ENCODE measurements around the gene FBXO39. TPM values are rescaled to one million over a fixed set of nuclear protein-coding genes. Genes with fewer than 3 reads are reported as not detected.
"Not testable (repeated sequence)": the region's sequence is repeated elsewhere in the genome, so short reads cannot be mapped to it uniquely, and the experiment has no call there.

Gene FBXO39
- total RNA-seq, 1 experiment from 2014 or later = 0.87 TPM

- Histone ChIP-seq H3K9me3 (replicated peaks) (no peaks in the 10 kb centered on the region), H3K36me3 (no peaks in the 10 kb centered on the region), H3K27me3 (replicated peaks) (no peaks in the 10 kb centered on the region), H3K4me1 (replicated peaks) (peaks cover 5% of the 10 kb centered on the region; the same call in 1 of the 2 replicates), H3K27ac (no peak overlapping the region), H3K4me3 (no peak overlapping the region)
- no peak for DNase-seq (ENCODE audit: low read depth in 1 of 2, low spot score in 2 of 2)
These were observed 23.7 kb downstream of the FBXO39 start for GRCh38 chr17:6799738-6800137.

- DNase-seq (ENCODE audit: low read depth in 1 of 2, low spot score in 2 of 2) = no peak
- no peak overlapping the region for H3K4me3 ChIP-seq
- no peaks in the 10 kb centered on the region for H3K9me3 ChIP-seq (replicated peaks)
- H3K27ac ChIP-seq = no peak overlapping the region
- no peaks in the 10 kb centered on the region for H3K27me3 ChIP-seq (replicated peaks)
- H3K36me3 ChIP-seq = no peaks in the 10 kb centered on the region
- H3K4me1 ChIP-seq (replicated peaks) = peaks cover 5% of the 10 kb centered on the region; the same call in 1 of the 2 replicates
These were observed 24.5 kb downstream of the FBXO39 start for GRCh38 chr17:6800422-6801027.

GRCh38 chr17:6811510-6811909 lies 35.5 kb downstream of the FBXO39 start:
- Histone ChIP-seq H3K36me3 (no peaks in the 10 kb centered on the region), H3K9me3 (replicated peaks) (no peaks in the 10 kb centered on the region), H3K4me3 (no peak overlapping the region), H3K27ac (no peak overlapping the region), H3K27me3 (replicated peaks) (0 out of 2 replicates have a peak, but pooled peaks cover 6% of the 10 kb centered on the region), H3K4me1 (replicated peaks) (no peaks in the 10 kb centered on the region)
- no peak for DNase-seq (ENCODE audit: low read depth in 1 of 2, low spot score in 2 of 2)

- Histone ChIP-seq H3K4me1 (replicated peaks) (no peaks in the 10 kb centered on the region), H3K4me3 (no peak overlapping the region), H3K27me3 (replicated peaks) (0 out of 2 replicates have a peak, but pooled peaks cover 6% of the 10 kb centered on the region), H3K9me3 (replicated peaks) (no peaks in the 10 kb centered on the region), H3K27ac (no peak overlapping the region), H3K36me3 (no peaks in the 10 kb centered on the region)
- DNase-seq (ENCODE audit: low read depth in 1 of 2, low spot score in 2 of 2) = no peak
These were observed 36.3 kb downstream of the FBXO39 start for GRCh38 chr17:6812295-6812694.

DNA sequence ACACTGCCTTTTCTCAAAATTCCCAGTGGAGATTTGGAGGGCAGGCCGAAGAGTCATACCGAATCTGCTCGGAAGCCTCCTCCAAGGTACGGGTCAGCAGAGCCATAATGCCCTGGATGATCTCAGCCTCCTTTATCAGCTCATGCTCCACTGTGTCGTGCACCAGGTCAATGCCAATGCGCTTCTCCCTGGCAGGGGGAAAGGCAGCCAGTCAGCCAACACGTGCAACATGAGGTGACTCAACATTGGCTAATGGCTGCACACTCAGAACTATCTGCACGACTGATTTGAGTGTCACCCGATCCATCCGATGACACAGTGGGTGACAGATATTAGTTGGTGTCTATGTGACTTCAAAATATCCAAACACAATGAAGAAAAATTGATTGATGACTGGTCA lies 39.8 kb downstream of the FBXO39 start:
- no peak overlapping the region for H3K4me3 ChIP-seq
- H3K4me1 ChIP-seq (replicated peaks) = no peaks in the 10 kb centered on the region
- H3K9me3 ChIP-seq (replicated peaks) = no peaks in the 10 kb centered on the region
- DNase-seq (ENCODE audit: low read depth in 1 of 2, low spot score in 2 of 2) = no peak
- no peak overlapping the region for H3K27ac ChIP-seq
- H3K27me3 ChIP-seq (replicated peaks) = no peaks in the 10 kb centered on the region
- no peaks in the 10 kb centered on the region for H3K36me3 ChIP-seq

GRCh38 chr17:6816368-6816767 lies 40.4 kb downstream of the FBXO39 start:
- H3K27ac ChIP-seq; H3K27me3 ChIP-seq (replicated peaks); DNase-seq (ENCODE audit: low read depth in 1 of 2, low spot score in 2 of 2); H3K9me3 ChIP-seq (replicated peaks); H3K4me1 ChIP-seq (replicated peaks); H3K36me3 ChIP-seq; H3K4me3 ChIP-seq: not testable (repeated sequence)

DNA sequence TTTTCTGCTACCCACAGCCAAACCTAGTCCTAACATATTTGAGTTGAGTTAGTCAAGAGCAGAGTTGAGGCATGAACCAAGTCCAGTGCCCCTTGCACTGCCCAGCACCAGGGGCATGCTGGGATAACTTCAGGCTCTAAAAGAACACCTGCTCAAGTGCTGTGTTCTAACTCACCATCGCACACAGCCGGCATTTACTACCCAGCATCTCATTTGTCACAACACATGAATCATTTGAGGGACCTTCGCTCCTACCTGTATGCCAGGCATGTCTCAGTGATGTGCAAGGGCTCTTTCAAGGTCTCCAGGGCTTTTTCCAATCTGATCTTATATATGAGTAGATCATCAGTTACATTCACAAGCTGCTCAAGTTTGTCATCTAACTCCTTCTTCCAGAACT lies 42.9 kb downstream of the FBXO39 start:
- peaks cover 12% of the 10 kb centered on the region for H3K4me1 ChIP-seq (replicated peaks)
- H3K36me3 ChIP-seq = no peaks in the 10 kb centered on the region
- H3K27me3 ChIP-seq (replicated peaks) = no peaks in the 10 kb centered on the region
- no peak overlapping the region for H3K27ac ChIP-seq
- H3K4me3 ChIP-seq = no peak overlapping the region
- H3K9me3 ChIP-seq (replicated peaks) = no peaks in the 10 kb centered on the region
- DNase-seq (ENCODE audit: low read depth in 1 of 2, low spot score in 2 of 2) = no peak

GRCh38 chr17:6823011-6823442 lies 47.0 kb downstream of the FBXO39 start:
- Histone ChIP-seq H3K9me3 (replicated peaks) (no peaks in the 10 kb centered on the region), H3K4me3 (no peak overlapping the region), H3K4me1 (replicated peaks) (peaks cover 12% of the 10 kb centered on the region), H3K27ac (peak overlapping the region; percentile 61), H3K27me3 (replicated peaks) (no peaks in the 10 kb centered on the region), H3K36me3 (no peaks in the 10 kb centered on the region)
- peak in 1 of 2 experiments; percentile 65 for DNase-seq (ENCODE audit: low read depth in 1 of 2, low spot score in 2 of 2)

DNA sequence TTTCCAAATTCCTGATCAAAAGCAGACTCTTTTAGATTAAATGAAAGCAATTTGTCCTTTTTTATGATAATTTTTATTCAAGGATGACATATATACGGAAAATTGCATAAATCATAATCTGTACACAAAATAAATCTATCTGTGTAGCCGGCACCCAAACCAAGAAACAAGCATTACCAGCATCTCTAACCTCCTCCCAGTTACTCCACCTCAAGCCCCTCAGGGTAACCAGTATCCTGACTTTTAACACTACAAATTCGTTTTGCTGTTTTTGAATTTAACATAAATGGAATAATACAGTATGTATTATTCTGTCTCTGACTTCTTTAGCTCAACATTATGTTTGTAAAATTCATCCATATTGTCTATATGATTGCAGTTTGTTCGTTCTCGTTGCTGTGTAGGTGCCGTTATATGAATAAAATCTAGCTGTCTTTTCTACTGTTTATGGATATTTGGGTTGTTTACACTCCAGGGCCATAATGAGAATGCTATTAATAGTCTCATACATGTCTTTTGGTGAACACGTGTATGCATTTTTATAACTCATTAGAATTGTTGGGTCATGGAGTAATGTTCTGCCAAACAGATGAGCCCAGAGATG lies 54.5 kb downstream of the FBXO39 start:
- H3K36me3 ChIP-seq = no peaks in the 10 kb centered on the region
- no peak overlapping the region for H3K4me3 ChIP-seq
- H3K9me3 ChIP-seq (replicated peaks) = no peaks in the 10 kb centered on the region; the same call in 1 of the 2 replicates
- no peak for DNase-seq (ENCODE audit: low read depth in 1 of 2, low spot score in 2 of 2)
- H3K27ac ChIP-seq = no peak overlapping the region
- H3K4me1 ChIP-seq (replicated peaks) = peaks cover 5% of the 10 kb centered on the region; the same call in 1 of the 2 replicates
- H3K27me3 ChIP-seq (replicated peaks) = peaks cover 56% of the 10 kb centered on the region

GRCh38 chr17:6831661-6832263 lies 55.7 kb downstream of the FBXO39 start, which contains the start of gene TEKT1:
Gene TEKT1, minus strand, starts transcription at chr17:6831729. Its CDS starts 1,353 bp downstream, at chr17:6830376.
- no peak within 1 kb of the TSS for H3K27ac ChIP-seq
- H3K36me3 ChIP-seq = no peaks in the 10 kb centered on the region
- peak within 1 kb of the TSS; percentile 27 for H3K4me3 ChIP-seq
- H3K27me3 ChIP-seq (replicated peaks) = peaks cover 67% of the 10 kb centered on the region
- peak; percentile 53 to 74 for DNase-seq (ENCODE audit: low read depth in 1 of 2, low spot score in 2 of 2)
- no peaks in the 10 kb centered on the region; the same call in 1 of the 2 replicates for H3K9me3 ChIP-seq (replicated peaks)
- H3K4me1 ChIP-seq (replicated peaks) = peaks cover 5% of the 10 kb centered on the region; the same call in 1 of the 2 replicates

Other genes with a start within 250 kb of the FBXO39 start
- 6.0 and 8.6 TPM in 2 replicates for gene PITPNM3, start 219.7 kb upstream of the FBXO39 start, total RNA-seq (2014; rRNA removed; shearing (Covaris generic))
- gene KIAA0753, start 135.5 kb upstream of the FBXO39 start, total RNA-seq (2014; rRNA removed; shearing (Covaris generic)) = 10.0 and 14.7 TPM in 2 replicates
- 226 and 331 TPM in 2 replicates for gene TXNDC17, start 135.2 kb upstream of the FBXO39 start, total RNA-seq (2014; rRNA removed; shearing (Covaris generic))
- 12.8 and 47.9 TPM in 2 replicates for gene MED31, start 124.6 kb upstream of the FBXO39 start, total RNA-seq (2014; rRNA removed; shearing (Covaris generic))
- 0.84 and 0.88 TPM in 2 replicates for gene C17orf100, start 124.5 kb upstream of the FBXO39 start, total RNA-seq (2014; rRNA removed; shearing (Covaris generic))
- gene SLC13A5, start 62.8 kb upstream of the FBXO39 start, total RNA-seq (2014; rRNA removed; shearing (Covaris generic)) = not detected in 2 replicates
- gene XAF1, start 20.2 kb upstream of the FBXO39 start, total RNA-seq (2014; rRNA removed; shearing (Covaris generic)) = 13.4 and 19.9 TPM in 2 replicates
- gene TEKT1, start 55.5 kb downstream of the FBXO39 start, total RNA-seq (2014; rRNA removed; shearing (Covaris generic)) = 0.03 TPM in 1 of 2 replicates, not detected in the other
- not detected in 2 replicates for gene ALOX12, start 219.8 kb downstream of the FBXO39 start, total RNA-seq (2014; rRNA removed; shearing (Covaris generic))
- 104 and 146 TPM in 2 replicates for gene RNASEK, start 236.4 kb downstream of the FBXO39 start, total RNA-seq (2014; rRNA removed; shearing (Covaris generic))
- gene BCL6B, start 246.8 kb downstream of the FBXO39 start, total RNA-seq (2014; rRNA removed; shearing (Covaris generic)) = not detected in 2 replicates